RWPE1 (cell line): ENCODE measurements around the gene KAT6B.

ENCODE experiments used
- CTCF ChIA-PET: fragments of 350-600 bp; sonication (Branson Sonifier 250); formaldehyde crosslinking; extraction: SDS; loops from one replicate; lab custom pipeline; 2021; lab: Yijun Ruan, JAX
- POLR2A ChIA-PET: fragments of 400-600 bp; formaldehyde crosslinking; extraction: SDS; loops from one replicate; lab custom pipeline; 2020; ENCODE audit warnings: antibody characterized with exemption; ENCODE audit not compliant: low non-redundant PET; lab: Yijun Ruan, JAX
- DNase-seq: peaks from one replicate; pipeline ENCODE4 v3.0.0; 2012; ENCODE audit warnings: low spot score
- H3K27ac ChIP-seq: fragments of 450-650 bp; 2 replicates; pipeline ENCODE4 v1.5.1; 2017
- TF ChIP-seq, protein P1 (sequence below): fragments of 450-650 bp; conservative IDR thresholded peaks from 2 replicates; pipeline ENCODE4 v1.5.1; 2017; ENCODE audit warnings: low read depth, mild to moderate bottlenecking

Gene KAT6B

DNA sequence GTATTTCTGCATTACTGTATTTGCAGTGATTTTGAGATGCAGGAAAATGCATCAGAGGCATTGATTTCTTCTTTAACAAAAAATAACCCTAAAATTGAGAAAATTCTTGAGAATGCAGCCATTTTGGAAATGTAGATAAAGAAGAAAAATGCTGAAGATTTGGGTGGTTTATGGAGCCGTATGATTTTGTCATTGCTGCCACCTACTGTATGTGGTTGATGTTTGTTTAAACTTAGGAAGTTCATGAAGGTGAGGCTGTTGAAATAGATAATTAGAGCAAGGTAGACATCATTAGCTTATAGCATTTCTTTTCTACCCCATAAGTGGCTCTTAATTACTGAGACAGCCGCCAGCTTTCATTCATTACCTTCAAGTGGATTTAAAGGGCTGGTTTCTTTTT is 193.0 kb downstream of the KAT6B start:
- ChIA-PET CTCF (interaction anchor here (0.6 to 1.0 kb wide), 6 partner anchors 131 to 381 kb away, joined by 3 to 4 read pairs (median 3); no protein-coding TSS in a partner anchor), POLR2A (no interaction called here)
- TF ChIP-seq, protein P1, sequence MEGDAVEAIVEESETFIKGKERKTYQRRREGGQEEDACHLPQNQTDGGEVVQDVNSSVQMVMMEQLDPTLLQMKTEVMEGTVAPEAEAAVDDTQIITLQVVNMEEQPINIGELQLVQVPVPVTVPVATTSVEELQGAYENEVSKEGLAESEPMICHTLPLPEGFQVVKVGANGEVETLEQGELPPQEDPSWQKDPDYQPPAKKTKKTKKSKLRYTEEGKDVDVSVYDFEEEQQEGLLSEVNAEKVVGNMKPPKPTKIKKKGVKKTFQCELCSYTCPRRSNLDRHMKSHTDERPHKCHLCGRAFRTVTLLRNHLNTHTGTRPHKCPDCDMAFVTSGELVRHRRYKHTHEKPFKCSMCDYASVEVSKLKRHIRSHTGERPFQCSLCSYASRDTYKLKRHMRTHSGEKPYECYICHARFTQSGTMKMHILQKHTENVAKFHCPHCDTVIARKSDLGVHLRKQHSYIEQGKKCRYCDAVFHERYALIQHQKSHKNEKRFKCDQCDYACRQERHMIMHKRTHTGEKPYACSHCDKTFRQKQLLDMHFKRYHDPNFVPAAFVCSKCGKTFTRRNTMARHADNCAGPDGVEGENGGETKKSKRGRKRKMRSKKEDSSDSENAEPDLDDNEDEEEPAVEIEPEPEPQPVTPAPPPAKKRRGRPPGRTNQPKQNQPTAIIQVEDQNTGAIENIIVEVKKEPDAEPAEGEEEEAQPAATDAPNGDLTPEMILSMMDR: peak; percentile 37; the same call in 1 of the 2 replicates
- no peak overlapping the region for H3K27ac ChIP-seq
- DNase-seq: peak; percentile 36

DNA sequence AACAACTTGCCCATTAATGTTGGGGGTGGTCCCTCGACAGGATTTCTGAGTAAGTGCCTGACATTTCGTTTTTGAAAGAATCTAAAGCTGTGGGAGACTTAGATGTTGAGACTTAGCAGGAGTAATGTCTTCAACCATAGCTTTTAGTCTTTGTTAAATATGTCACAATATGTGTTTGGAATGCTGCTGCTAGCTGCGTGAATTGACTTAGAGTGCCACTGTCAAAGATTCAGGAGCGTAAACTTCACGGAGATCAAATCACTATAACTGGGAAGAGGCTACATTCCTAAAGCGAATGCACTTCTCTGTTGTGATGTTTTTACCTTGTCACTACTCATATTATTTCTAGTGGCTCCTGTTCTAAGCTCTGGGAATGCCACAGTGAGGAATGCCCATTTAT is 193.8 kb downstream of the KAT6B start:
- TF ChIP-seq, protein P1: no peak
- ChIA-PET CTCF (interaction anchor here (0.6 to 1.0 kb wide), 5 partner anchors 281 to 1125 kb away, joined by 3 to 4 read pairs (median 3); no protein-coding TSS in a partner anchor), POLR2A (no interaction called here)
- H3K27ac ChIP-seq: no peak overlapping the region
- DNase-seq: no peak

DNA sequence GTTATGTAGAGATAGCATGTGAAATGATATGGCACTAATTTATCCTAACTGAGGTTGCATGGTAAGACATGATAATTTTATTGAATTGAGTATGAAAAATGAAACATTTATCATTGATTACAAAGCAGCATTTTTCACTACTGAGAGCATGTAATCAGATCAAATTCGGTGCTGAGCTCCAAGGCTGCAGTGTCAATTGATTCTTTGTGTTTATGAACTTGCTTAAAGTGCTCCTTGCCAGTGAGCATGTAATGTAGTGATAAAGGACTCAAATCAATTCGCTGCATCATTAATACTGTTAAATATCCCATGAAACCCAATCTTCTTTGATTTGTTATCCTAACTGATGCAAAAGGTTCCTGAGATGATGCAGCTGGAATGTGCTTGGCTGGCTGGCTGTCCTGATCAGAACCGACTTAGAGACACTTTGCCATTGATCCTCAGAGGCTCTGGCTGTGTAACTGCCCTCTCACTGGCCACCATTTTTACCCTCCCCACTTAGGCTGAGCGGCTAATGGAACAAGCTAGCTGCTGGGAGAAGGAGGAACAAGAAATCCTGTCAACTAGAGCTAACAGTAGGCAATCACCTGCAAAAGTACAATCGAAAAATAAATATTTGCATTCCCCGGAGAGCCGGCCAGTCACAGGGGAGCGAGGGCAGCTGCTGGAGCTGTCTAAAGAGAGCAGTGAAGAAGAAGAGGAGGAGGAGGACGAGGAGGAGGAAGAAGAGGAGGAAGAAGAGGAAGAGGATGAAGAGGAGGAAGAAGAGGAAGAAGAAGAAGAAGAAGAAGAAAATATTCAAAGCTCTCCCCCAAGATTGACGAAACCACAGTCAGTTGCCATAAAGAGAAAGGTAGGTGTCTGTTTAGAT is 195.2 kb downstream of the KAT6B start:
- POLR2A ChIA-PET: no interaction called here
- H3K27ac ChIP-seq: no peak overlapping the region
- DNase-seq: no peak
- CTCF ChIA-PET: interaction anchor here (0.6 to 1.2 kb wide), 6 partner anchors 10 to 778 kb away, joined by 3 to 4 read pairs (median 3); no protein-coding TSS in a partner anchor
- TF ChIP-seq, protein P1: no peak

DNA sequence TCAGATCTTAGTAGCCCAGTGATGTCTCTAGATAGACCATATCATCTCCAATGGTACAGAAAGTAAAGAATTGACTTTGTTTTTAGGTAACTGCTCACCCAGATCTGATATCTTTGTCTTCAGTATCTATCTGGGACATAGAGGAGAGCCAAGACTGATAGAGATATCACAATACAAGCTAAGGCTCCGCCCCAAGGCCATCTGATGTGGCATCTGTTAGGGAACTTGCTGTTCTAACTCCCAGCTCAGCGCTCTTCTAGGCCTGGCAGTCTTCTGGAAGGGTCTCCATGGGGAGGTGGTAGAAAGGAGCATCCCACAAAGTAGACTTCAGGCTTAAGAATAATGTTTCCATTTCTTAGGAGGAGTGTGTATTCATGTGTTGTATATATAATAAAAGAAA is 196.7 kb downstream of the KAT6B start:
- CTCF ChIA-PET: interaction anchor here (1.2 kb wide), 1 partner anchor 13 kb away, joined by 3 read pairs; no protein-coding TSS in a partner anchor
- POLR2A ChIA-PET: no interaction called here
- DNase-seq: no peak
- H3K27ac ChIP-seq: no peak overlapping the region
- TF ChIP-seq, protein P1: no peak

DNA sequence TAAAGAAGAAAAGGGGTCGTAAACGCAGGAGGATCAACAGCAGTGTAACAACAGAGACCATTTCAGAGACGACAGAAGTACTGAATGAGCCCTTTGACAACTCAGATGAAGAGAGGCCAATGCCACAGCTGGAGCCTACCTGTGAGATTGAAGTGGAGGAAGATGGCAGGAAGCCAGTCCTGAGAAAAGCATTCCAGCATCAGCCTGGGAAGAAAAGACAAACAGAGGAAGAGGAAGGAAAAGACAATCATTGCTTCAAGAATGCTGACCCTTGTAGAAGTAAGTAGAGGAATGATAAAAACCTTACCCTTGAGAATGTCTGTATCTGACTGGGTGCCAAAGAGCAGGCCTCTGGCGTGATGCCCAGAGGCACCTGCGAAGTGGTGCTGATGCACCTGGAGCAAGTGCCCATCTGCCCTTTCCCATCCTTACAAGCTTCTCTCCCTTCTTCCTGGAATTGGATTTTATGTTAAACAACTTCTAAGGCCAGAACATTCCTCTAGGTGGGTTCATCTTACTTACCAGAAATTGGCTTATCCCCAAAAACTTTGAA is 198.6 kb downstream of the KAT6B start:
- no peak for DNase-seq
- ChIA-PET POLR2A (no interaction called here), CTCF (no interaction called here)

DNA sequence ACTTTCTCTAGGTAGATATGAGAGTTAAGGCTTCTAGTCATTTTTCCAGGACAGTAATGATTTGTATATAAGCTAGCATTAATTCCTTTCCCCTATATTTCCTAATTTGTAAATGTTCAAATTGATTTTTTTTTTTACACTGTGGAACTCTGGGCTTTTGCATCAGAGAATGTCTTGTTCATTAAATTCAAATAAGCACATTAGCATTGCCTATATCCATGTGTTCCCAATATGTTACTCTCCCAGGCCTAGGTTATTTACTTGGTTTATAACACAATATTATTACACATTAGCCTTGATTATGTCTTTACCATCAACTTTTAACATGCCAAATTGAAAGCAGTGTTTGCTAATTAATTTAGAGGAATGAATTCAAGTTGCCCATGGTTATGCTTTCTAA is 201.6 kb downstream of the KAT6B start:
- TF ChIP-seq, protein P1: no peak
- CTCF ChIA-PET: interaction anchor here (0.6 kb wide), 1 partner anchor 33 kb away, joined by 3 read pairs; no protein-coding TSS in a partner anchor
- no peak for DNase-seq
- POLR2A ChIA-PET: no interaction called here
- no peak overlapping the region for H3K27ac ChIP-seq

More for the DNA sequence above, 198.6 kb downstream of the KAT6B start:
- no peak overlapping the region for H3K27ac ChIP-seq
- TF ChIP-seq, protein P1: no peak
